ENCODE measurements around the gene FLRT2. TPM values are rescaled to one million over a fixed set of nuclear protein-coding genes. Genes with fewer than 3 reads are reported as not detected.

The FLRT2 gene
- total RNA-seq, 1 donor from 2014 or later: 37.6 TPM

DNA sequence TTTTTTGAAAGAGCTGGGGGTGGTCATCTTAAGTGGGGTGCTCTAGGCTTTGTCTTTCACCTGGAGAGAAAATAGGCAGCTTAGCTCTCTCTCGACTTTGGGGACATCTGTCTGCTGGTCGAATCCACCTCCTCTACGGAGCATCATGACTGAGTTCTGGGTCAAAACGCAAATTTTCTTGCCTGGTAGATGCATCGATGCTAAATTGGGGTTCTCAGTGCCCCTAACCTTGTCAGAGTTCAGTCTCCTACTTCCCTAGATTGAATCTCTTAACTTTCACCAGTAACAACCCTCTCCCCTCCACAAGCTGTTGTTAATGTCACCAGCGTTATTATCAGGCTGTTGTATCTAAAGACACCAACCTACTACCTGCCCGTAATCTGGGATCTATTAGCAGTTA, 682 bp downstream of the FLRT2 start:
- H3K9ac ChIP-seq (ENCODE audit: low read depth in 1 of 3, low read length in 3 of 3): peak overlapping the region; percentile 76 to 96 (median 88)
- no peaks in the 10 kb centered on the region for H3K36me3 ChIP-seq (ENCODE audit: control insufficient read depth in 3 of 3, insufficient read depth in 3 of 3, low read length in 3 of 3)
- H3K4me3 ChIP-seq (ENCODE audit: low read length in 3 of 3): peak overlapping the region; percentile 76 to 91 (median 85)
- H3K9me3 ChIP-seq (ENCODE audit: control insufficient read depth in 3 of 3, low read length in 3 of 3): no peaks in the 10 kb centered on the region
- H3K4me1 ChIP-seq (ENCODE audit: control insufficient read depth in 3 of 3, insufficient read depth in 3 of 3, low read length in 3 of 3): peaks cover 35 to 39% (median 36%) of the 10 kb centered on the region in 3 donors
- H3K27ac ChIP-seq (ENCODE audit: low read depth, low read length): peak overlapping the region; percentile 94
- peaks cover 2 to 30% (median 19%) of the 10 kb centered on the region in 3 donors for H3K27me3 ChIP-seq (ENCODE audit: control insufficient read depth in 3 of 3, insufficient read depth in 3 of 3, low read length in 3 of 3)

DNA sequence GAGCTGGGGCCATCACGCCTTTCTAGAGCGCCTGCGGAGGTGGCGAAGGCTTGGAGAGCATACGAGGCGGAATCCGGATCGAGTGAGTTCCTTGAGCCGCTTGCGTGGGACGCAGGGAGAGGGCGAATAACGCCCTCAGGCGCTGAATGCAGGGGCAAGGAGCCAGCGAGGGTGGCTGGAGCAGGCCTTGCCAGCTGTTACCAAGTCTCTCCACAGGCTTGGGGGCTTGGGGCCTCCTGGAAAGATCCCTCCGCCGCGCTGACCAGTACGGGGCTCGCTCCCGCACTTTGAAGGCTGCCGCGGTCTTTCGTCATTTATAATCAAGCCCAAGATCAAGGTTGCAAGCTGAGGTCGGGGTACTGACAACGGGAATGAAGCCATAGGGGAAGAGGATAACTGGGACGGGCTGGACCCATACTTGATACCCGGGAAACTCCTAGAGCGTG, 1.2 kb downstream of the FLRT2 start:
- H3K4me1 ChIP-seq (ENCODE audit: control insufficient read depth in 3 of 3, insufficient read depth in 3 of 3, low read length in 3 of 3): peaks cover 35 to 39% (median 36%) of the 10 kb centered on the region in 3 donors
- peak overlapping the region; percentile 94 for H3K27ac ChIP-seq (ENCODE audit: low read depth, low read length)
- H3K4me3 ChIP-seq (ENCODE audit: low read length in 3 of 3): peak overlapping the region; percentile 76 to 91 (median 85)
- H3K27me3 ChIP-seq (ENCODE audit: control insufficient read depth in 3 of 3, insufficient read depth in 3 of 3, low read length in 3 of 3): peaks cover 2 to 30% (median 19%) of the 10 kb centered on the region in 3 donors
- no peaks in the 10 kb centered on the region for H3K36me3 ChIP-seq (ENCODE audit: control insufficient read depth in 3 of 3, insufficient read depth in 3 of 3, low read length in 3 of 3)
- H3K9me3 ChIP-seq (ENCODE audit: control insufficient read depth in 3 of 3, low read length in 3 of 3): no peaks in the 10 kb centered on the region
- peak overlapping the region; percentile 70 to 96 (median 88) for H3K9ac ChIP-seq (ENCODE audit: low read depth in 1 of 3, low read length in 3 of 3)

DNA sequence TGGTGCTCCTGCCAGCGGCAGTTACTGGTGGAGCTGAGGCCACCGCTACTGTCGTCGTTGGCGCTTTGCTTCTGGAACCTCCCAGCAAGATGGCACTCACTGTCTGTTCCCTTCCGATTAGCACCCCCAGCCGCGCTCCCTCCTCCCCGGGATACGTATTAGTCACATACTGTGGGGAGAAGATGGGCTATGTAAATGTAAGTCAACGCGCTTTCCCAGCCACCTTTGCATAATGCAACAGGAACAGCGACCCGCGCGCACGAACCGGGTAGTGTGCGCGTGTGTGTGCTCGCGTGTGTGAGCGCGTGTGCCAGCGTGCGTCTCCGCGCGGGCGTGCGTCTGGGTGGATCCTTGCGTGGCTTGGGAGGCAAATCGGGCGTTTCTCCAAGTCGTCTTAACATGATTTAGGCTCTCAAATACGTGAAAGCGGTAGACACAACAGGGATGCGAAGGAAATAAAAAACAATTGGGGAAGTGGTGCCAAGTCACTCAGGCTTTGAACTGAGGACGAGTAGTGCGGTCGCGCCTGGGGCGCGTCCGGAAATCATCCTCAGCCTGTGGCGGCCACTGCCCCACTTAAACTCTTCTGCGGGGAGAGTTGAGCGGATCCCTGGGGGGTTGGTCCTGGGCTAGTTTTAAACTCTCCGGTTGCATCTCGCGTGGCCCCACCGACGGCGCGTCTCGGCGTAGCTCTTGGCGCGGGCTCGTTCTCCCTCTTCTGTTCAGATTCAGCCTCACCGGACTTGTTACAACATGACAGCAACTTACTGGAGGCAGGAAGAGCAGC, 1.8 kb downstream of the FLRT2 start:
- Histone ChIP-seq H3K36me3 (ENCODE audit: control insufficient read depth in 3 of 3, insufficient read depth in 3 of 3, low read length in 3 of 3) (no peaks in the 10 kb centered on the region), H3K4me3 (ENCODE audit: low read length in 3 of 3) (peak overlapping the region; percentile 76 to 91 (median 85)), H3K4me1 (ENCODE audit: control insufficient read depth in 3 of 3, insufficient read depth in 3 of 3, low read length in 3 of 3) (peaks cover 35 to 41% (median 36%) of the 10 kb centered on the region in 3 donors), H3K27me3 (ENCODE audit: control insufficient read depth in 3 of 3, insufficient read depth in 3 of 3, low read length in 3 of 3) (peaks cover 2 to 30% (median 19%) of the 10 kb centered on the region in 3 donors), H3K9ac (ENCODE audit: low read depth in 1 of 3, low read length in 3 of 3) (peak overlapping the region; percentile 63 to 96 (median 88)), H3K9me3 (ENCODE audit: control insufficient read depth in 3 of 3, low read length in 3 of 3) (no peaks in the 10 kb centered on the region), H3K27ac (ENCODE audit: low read depth, low read length) (peak overlapping the region; percentile 94)

DNA sequence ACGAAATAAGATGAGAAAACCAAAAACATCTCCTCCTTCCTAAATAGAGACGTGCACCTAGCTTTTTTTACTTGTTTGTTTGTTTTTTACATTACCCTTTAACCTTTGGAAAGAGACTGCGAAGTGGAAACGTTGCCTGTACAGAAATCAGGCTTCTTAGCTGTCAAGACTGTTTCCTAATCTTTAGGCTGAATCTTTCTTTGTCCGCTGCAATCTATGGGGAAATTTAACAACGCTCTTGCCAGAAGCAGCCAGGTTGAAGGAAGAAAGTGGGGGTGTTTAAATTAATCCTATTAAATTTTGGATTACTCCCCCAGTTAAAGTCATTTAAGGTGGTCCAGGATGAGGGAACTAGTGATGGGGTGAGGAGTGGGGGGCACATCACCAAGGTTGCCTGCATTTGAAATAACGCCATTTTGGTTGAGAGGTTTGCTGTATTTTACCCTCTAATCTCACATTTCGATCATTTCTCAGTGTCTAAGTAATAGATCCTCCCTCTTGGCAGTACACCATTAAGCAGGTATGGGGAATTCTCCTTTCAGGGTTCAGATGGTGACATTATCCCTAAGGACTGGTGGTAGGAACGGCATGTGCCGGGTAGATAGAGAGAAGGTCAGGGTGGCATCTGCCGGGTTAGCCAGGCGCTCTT, 2.6 kb downstream of the FLRT2 start:
- Histone ChIP-seq H3K9me3 (ENCODE audit: control insufficient read depth in 3 of 3, low read length in 3 of 3) (no peaks in the 10 kb centered on the region), H3K9ac (ENCODE audit: low read depth in 1 of 3, low read length in 3 of 3) (peak overlapping the region; percentile 76 to 96 (median 88)), H3K36me3 (ENCODE audit: control insufficient read depth in 3 of 3, insufficient read depth in 3 of 3, low read length in 3 of 3) (no peaks in the 10 kb centered on the region), H3K4me3 (ENCODE audit: low read length in 3 of 3) (peak overlapping the region; percentile 76 to 91 (median 85)), H3K27me3 (ENCODE audit: control insufficient read depth in 3 of 3, insufficient read depth in 3 of 3, low read length in 3 of 3) (peaks cover 2 to 30% (median 19%) of the 10 kb centered on the region in 3 donors), H3K27ac (ENCODE audit: low read depth, low read length) (peak overlapping the region; percentile 94), H3K4me1 (ENCODE audit: control insufficient read depth in 3 of 3, insufficient read depth in 3 of 3, low read length in 3 of 3) (peaks cover 35 to 41% (median 36%) of the 10 kb centered on the region in 3 donors)

DNA sequence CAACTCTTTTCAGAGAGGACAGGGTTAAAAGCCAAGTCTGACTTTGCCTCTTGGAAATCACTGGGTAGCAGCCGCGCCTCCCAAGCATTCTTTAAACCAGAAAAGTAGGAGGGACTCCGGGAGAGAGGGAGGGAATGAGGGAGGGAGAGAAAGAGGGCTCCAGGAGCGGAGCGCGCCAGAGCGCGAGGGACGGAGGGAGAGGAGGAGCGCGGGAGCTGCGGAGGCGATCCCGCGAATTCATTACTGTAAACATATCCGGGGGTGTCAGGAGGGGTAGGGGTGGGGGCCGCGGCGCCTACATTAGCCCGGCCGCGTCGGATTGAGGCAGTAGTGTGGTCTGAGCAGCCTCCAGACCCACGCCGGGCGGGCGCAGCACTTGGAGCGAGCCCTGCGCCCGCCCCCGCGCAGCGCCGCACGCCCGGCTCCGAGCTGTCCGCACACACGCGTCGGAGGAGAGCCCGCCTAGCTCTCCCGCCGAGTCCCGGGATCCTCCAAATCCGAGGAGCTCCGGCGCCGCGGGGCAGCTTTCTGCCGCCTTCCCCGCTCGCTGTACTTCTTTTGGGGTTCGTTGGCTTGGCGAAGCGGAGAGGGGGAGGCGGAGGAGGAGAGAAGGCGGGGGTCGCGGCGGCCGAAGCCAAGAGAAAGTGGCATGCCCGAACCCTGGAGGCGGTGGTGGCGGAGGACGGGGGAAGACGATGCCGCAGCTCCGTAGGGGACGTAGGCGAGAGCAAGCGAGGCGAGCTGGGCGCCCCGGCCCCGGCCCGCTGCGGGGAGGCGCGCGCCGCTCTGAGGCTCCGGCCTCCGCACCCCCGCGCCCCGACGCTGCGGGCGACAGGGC, 3.3 kb downstream of the FLRT2 start:
- H3K9me3 ChIP-seq (ENCODE audit: control insufficient read depth in 3 of 3, low read length in 3 of 3): no peaks in the 10 kb centered on the region
- H3K27ac ChIP-seq (ENCODE audit: low read depth, low read length): peak overlapping the region; percentile 94
- peak overlapping the region; percentile 76 to 91 (median 85) for H3K4me3 ChIP-seq (ENCODE audit: low read length in 3 of 3)
- no peaks in the 10 kb centered on the region for H3K36me3 ChIP-seq (ENCODE audit: control insufficient read depth in 3 of 3, insufficient read depth in 3 of 3, low read length in 3 of 3)
- peak overlapping the region; percentile 76 to 96 (median 88) for H3K9ac ChIP-seq (ENCODE audit: low read depth in 1 of 3, low read length in 3 of 3)
- H3K4me1 ChIP-seq (ENCODE audit: control insufficient read depth in 3 of 3, insufficient read depth in 3 of 3, low read length in 3 of 3): peaks cover 36 to 41% (median 39%) of the 10 kb centered on the region in 3 donors
- H3K27me3 ChIP-seq (ENCODE audit: control insufficient read depth in 3 of 3, insufficient read depth in 3 of 3, low read length in 3 of 3): peaks cover 2 to 30% (median 19%) of the 10 kb centered on the region in 3 donors

DNA sequence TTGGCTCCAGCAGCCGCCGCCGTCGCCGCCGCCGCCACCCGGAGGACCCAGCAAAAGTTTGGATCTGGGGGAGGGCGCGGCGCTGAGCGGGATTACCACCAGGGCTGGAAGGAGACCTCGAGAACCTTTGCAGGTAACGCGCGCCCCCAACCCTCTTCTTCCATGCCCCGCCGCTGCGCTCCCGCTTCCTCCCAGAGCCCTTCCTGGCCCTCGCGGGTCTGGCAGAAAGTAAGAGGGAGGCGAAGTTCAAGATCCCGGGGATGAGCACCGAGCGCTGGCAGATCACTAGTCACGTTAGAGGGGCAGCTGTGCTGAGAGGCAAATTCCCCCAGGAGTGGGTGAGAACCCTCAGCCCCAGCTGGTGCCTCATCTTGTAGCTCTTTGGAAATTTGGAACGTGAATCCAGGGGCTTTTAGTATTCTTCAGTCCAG, 3.9 kb downstream of the FLRT2 start:
- H3K27ac ChIP-seq (ENCODE audit: low read depth, low read length): peak overlapping the region; percentile 94
- H3K4me1 ChIP-seq (ENCODE audit: control insufficient read depth in 3 of 3, insufficient read depth in 3 of 3, low read length in 3 of 3): peaks cover 36 to 39% (median 38%) of the 10 kb centered on the region in 3 donors
- peak overlapping the region; percentile 76 to 91 (median 76) for H3K4me3 ChIP-seq (ENCODE audit: low read length in 3 of 3)
- H3K36me3 ChIP-seq (ENCODE audit: control insufficient read depth in 3 of 3, insufficient read depth in 3 of 3, low read length in 3 of 3): no peaks in the 10 kb centered on the region
- peak overlapping the region; percentile 80 to 96 (median 88) for H3K9ac ChIP-seq (ENCODE audit: low read depth in 1 of 3, low read length in 3 of 3)
- H3K9me3 ChIP-seq (ENCODE audit: control insufficient read depth in 3 of 3, low read length in 3 of 3): no peaks in the 10 kb centered on the region
- peaks cover 2 to 30% (median 19%) of the 10 kb centered on the region in 3 donors for H3K27me3 ChIP-seq (ENCODE audit: control insufficient read depth in 3 of 3, insufficient read depth in 3 of 3, low read length in 3 of 3)

DNA sequence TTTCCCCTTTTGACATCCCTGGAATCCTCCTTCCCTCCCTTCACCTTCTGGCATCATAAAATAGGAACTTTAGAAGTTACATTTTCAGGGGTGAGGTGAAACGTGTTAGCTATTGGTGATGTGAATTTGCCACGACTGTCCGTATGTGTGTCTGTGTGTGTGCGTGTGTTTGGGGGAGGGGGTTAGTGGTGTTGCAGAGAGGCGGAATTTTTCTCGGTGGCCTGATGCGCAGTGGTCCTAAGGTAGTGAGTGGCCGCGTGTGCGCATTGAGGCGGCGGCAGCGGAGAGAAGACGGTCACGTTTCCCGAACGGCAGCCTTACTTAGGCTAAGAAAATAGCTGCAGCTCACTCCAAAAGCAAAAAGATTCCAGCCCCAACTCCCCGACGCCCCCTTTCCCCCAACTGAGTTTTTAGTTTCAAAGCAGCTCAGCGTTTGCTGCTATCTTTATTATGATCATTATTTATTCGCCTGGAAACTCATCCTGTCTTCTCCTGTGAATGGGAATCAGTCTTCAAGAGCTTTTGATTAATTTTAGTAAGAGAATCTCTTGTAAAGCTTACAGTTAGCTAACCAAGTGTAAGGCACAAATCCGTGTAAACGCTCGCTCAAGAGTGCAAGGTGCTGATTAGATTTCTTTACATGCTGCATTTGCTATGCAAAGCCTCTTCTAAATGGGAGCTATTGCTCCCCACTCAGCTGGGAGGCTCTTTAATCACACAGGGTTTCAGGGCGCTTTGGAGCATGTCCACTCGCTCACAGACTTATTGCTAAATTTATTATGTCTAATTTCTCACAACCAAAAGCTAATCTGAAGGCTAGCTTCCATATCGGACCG, 4.7 kb downstream of the FLRT2 start:
- H3K4me3 ChIP-seq (ENCODE audit: low read length in 3 of 3): peak overlapping the region; percentile 76 to 91 (median 76)
- peaks cover 2 to 25% (median 19%) of the 10 kb centered on the region in 3 donors for H3K27me3 ChIP-seq (ENCODE audit: control insufficient read depth in 3 of 3, insufficient read depth in 3 of 3, low read length in 3 of 3)
- H3K9me3 ChIP-seq (ENCODE audit: control insufficient read depth in 3 of 3, low read length in 3 of 3): no peaks in the 10 kb centered on the region
- peak overlapping the region; percentile 80 to 96 (median 88) for H3K9ac ChIP-seq (ENCODE audit: low read depth in 1 of 3, low read length in 3 of 3)
- peaks cover 34 to 36% (median 35%) of the 10 kb centered on the region in 3 donors for H3K4me1 ChIP-seq (ENCODE audit: control insufficient read depth in 3 of 3, insufficient read depth in 3 of 3, low read length in 3 of 3)
- H3K36me3 ChIP-seq (ENCODE audit: control insufficient read depth in 3 of 3, insufficient read depth in 3 of 3, low read length in 3 of 3): no peaks in the 10 kb centered on the region
- H3K27ac ChIP-seq (ENCODE audit: low read depth, low read length): peak overlapping the region; percentile 94

DNA sequence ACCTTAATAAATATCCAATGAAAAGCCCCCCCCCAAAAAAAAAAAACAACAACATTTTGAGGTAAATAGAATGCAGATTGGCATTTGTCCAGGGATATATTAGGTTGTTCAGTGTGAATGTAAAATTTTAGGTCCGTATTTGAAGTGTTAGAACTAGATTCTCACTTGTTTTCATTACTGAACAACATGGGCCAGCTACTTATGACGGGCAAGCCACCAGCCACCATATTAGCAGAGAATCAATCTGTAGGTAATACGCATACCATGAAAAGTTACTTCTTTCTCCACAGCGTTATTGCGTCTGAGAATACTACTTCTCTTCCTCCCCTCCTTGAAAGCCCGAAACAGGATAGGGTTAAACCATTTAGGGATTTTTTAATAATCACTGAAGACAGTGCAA, 5.4 kb downstream of the FLRT2 start:
- peaks cover 2 to 18% (median 14%) of the 10 kb centered on the region in 3 donors for H3K27me3 ChIP-seq (ENCODE audit: control insufficient read depth in 3 of 3, insufficient read depth in 3 of 3, low read length in 3 of 3)
- peak overlapping the region; percentile 54 to 96 (median 88) for H3K9ac ChIP-seq (ENCODE audit: low read depth in 1 of 3, low read length in 3 of 3)
- H3K4me1 ChIP-seq (ENCODE audit: control insufficient read depth in 3 of 3, insufficient read depth in 3 of 3, low read length in 3 of 3): peaks cover 27 to 35% (median 29%) of the 10 kb centered on the region in 3 donors
- H3K4me3 ChIP-seq (ENCODE audit: low read length in 3 of 3): peak overlapping the region; percentile 76 to 91 (median 76)
- H3K9me3 ChIP-seq (ENCODE audit: control insufficient read depth in 3 of 3, low read length in 3 of 3): no peaks in the 10 kb centered on the region
- H3K27ac ChIP-seq (ENCODE audit: low read depth, low read length): peak overlapping the region; percentile 94
- H3K36me3 ChIP-seq (ENCODE audit: control insufficient read depth in 3 of 3, insufficient read depth in 3 of 3, low read length in 3 of 3): no peaks in the 10 kb centered on the region

All from skeletal muscle tissue (tissue), 4 donors.